IMR-90 (cell line): ENCODE data around the gene DPH3. TPM values are rescaled to one million over a fixed set of nuclear protein-coding genes. Genes with fewer than 3 reads are reported as not detected.

Experiments used
- ATAC-seq: fragments of 200-7000 bp; cut with Tn5 transposase; 2 replicates; pipeline ENCODE4 v1.9.1; 2020; ENCODE audit warnings: low read depth, mild to moderate bottlenecking, moderate library complexity
- BruUV-seq: library from RNA; stranded (reverse); fragments of 400-500 nt; replicated peaks from 2 replicates; lab custom pipeline; 2021; lab: Mats Ljungman, UMichigan
- CTCF ChIA-PET: fragments of 300-600 bp; formaldehyde crosslinking; extraction: SDS; loops from one replicate; lab custom pipeline; 2021; ENCODE audit warnings: antibody characterized with exemption; lab: Yijun Ruan, JAX
- POLR2A ChIA-PET: fragments of 300-600 bp; sonication (Branson Sonifier 250); formaldehyde crosslinking; loops from one replicate; lab custom pipeline; 2022; ENCODE audit warnings: antibody characterized with exemption; ENCODE audit not compliant: unreplicated experiment; lab: Charles Lee
- DNase-seq: peaks from one replicate; pipeline ENCODE4 v3.0.0; 2013
- H2AFZ ChIP-seq: replicated peaks from 2 replicates; pipeline ENCODE3; 2013; ENCODE audit warnings: low read length, mild to moderate bottlenecking; ENCODE audit not compliant: poor library complexity
- H2AK5ac ChIP-seq: 2 replicates; pipeline ENCODE4 v1.6.1; 2013; ENCODE audit warnings: low read depth, low read length, inconsistent platforms
- H2AK9ac ChIP-seq: replicated peaks from 2 replicates; pipeline ENCODE3; 2013; ENCODE audit warnings: mild to moderate bottlenecking, low read depth, low read length, moderate library complexity; ENCODE audit not compliant: poor library complexity
- H2BK120ac ChIP-seq: 2 replicates; pipeline ENCODE4 v1.6.1; 2013; ENCODE audit warnings: low read depth, low read length, inconsistent platforms
- H2BK15ac ChIP-seq: 3 replicates; pipeline ENCODE4 v1.6.1; 2013; ENCODE audit warnings: low read depth, low read length, inconsistent platforms
- H2BK20ac ChIP-seq: 2 replicates; pipeline ENCODE4 v1.6.1; 2013; ENCODE audit warnings: low read depth, mild to moderate bottlenecking, inconsistent platforms, low read length, moderate library complexity
- H2BK5ac ChIP-seq: 2 replicates; pipeline ENCODE4 v1.6.1; 2013; ENCODE audit warnings: mild to moderate bottlenecking, low read depth, low read length, inconsistent platforms; ENCODE audit not compliant: poor library complexity, severe bottlenecking
- H3K14ac ChIP-seq: replicated peaks from 2 replicates; pipeline ENCODE4 v1.6.1; 2013; ENCODE audit warnings: low read depth, low read length, inconsistent platforms
- H3K18ac ChIP-seq: 2 replicates; pipeline ENCODE4 v1.6.1; 2013; ENCODE audit warnings: low read depth, low read length, control low read depth
- H3K23ac ChIP-seq: 2 replicates; pipeline ENCODE4 v1.6.1; 2013; ENCODE audit warnings: low read depth, low read length, inconsistent platforms
- H3K27ac ChIP-seq: 2 replicates; pipeline ENCODE4 v1.5.1; 2013; ENCODE audit warnings: mild to moderate bottlenecking, control low read depth, low read length; ENCODE audit not compliant: insufficient read depth
- H3K27me3 ChIP-seq: 2 replicates; pipeline ENCODE4 v1.6.1; 2013; ENCODE audit warnings: low read length; ENCODE audit not compliant: control insufficient read depth, insufficient read depth
- H3K36me3 ChIP-seq: 2 replicates; pipeline ENCODE4 v1.6.1; 2013; ENCODE audit warnings: low read length, mixed read lengths; ENCODE audit not compliant: control insufficient read depth, insufficient read depth
- H3K4ac ChIP-seq: 2 replicates; pipeline ENCODE4 v1.6.1; 2013; ENCODE audit warnings: low read depth, low read length, inconsistent platforms
- H3K4me1 ChIP-seq: 2 replicates; pipeline ENCODE4 v1.6.1; 2013; ENCODE audit warnings: low read length, mixed read lengths; ENCODE audit not compliant: control insufficient read depth, insufficient read depth
- H3K4me2 ChIP-seq: 2 replicates; pipeline ENCODE4 v1.6.1; 2013; ENCODE audit warnings: low read depth, mild to moderate bottlenecking, control low read depth, low read length, moderate library complexity
- H3K4me3 ChIP-seq: 2 replicates; pipeline ENCODE4 v1.5.1; 2013; ENCODE audit warnings: low read depth, mild to moderate bottlenecking, control low read depth, low read length, moderate library complexity; ENCODE audit not compliant: insufficient read depth
- H3K56ac ChIP-seq: 2 replicates; pipeline ENCODE4 v1.6.1; 2013; ENCODE audit warnings: low read length, inconsistent platforms; ENCODE audit not compliant: insufficient read depth; ENCODE audit errors: extremely low read depth
- H3K79me1 ChIP-seq, 2 experiments: 2 replicates each; pipeline ENCODE4 v1.6.1; 2013; ENCODE audit warnings: low read length in 2 of 2, inconsistent platforms in 1 of 2, low read depth in 1 of 2
- H3K9ac ChIP-seq: 2 replicates; pipeline ENCODE4 v1.6.1; 2013; ENCODE audit warnings: low read depth, low read length, control low read depth
- H3K9me1 ChIP-seq: 2 replicates; pipeline ENCODE4 v1.6.1; 2013; ENCODE audit warnings: low read length, inconsistent platforms; ENCODE audit not compliant: insufficient read depth
- H3K9me3 ChIP-seq: 2 replicates; pipeline ENCODE4 v1.6.1; 2013; ENCODE audit warnings: low read length; ENCODE audit not compliant: control insufficient read depth, insufficient read depth
- H4K20me1 ChIP-seq: 2 replicates; pipeline ENCODE4 v1.6.1; 2013; ENCODE audit warnings: low read length, inconsistent platforms; ENCODE audit not compliant: insufficient read depth
- H4K5ac ChIP-seq: 2 replicates; pipeline ENCODE4 v1.6.1; 2013; ENCODE audit warnings: mild to moderate bottlenecking, low read depth, low read length, control low read depth
- H4K8ac ChIP-seq, 2 experiments: 2 replicates each; pipeline ENCODE4 v1.6.1; 2013; ENCODE audit warnings: low read depth in 2 of 2, low read length in 2 of 2, control low read depth in 1 of 2, inconsistent platforms in 1 of 2
- H4K91ac ChIP-seq: 2 replicates; pipeline ENCODE4 v1.6.1; 2013; ENCODE audit warnings: low read depth, low read length, inconsistent platforms; ENCODE audit not compliant: insufficient read depth
- CHD1 ChIP-seq: IDR thresholded peaks from 2 replicates; pipeline ENCODE4 v1.6.1; 2012; ENCODE audit warnings: low read depth, low read length, improper control_type of control experiment
- FOS ChIP-seq: fragments of 150-350 bp; IDR thresholded peaks from 2 replicates; pipeline ENCODE4 v1.6.1; 2016; ENCODE audit warnings: low read depth, low read length
- NFE2L2 ChIP-seq: fragments of 150-350 bp; IDR thresholded peaks from 2 replicates; pipeline ENCODE4 v1.6.1; 2016; ENCODE audit warnings: low read depth, mild to moderate bottlenecking, low read length
- RAD21 ChIP-seq: IDR thresholded peaks from 2 replicates; pipeline ENCODE4 v1.6.1; 2012; ENCODE audit warnings: low read length, improper control_type of control experiment
- RCOR1 ChIP-seq: IDR thresholded peaks from 2 replicates; pipeline ENCODE4 v1.6.1; 2012; ENCODE audit warnings: mild to moderate bottlenecking, low read length, improper control_type of control experiment; ENCODE audit not compliant: insufficient replicate concordance
- WGBS, 2 experiments: methylation state at CpG; one replicate each; pipeline versions ENCODE4 v1.1.5 to v1.1.7; 2013; ENCODE audit warnings: missing lambda C conversion rate in 2 of 2; ENCODE audit not compliant: insufficient read length in 1 of 2; ENCODE audit errors: extremely low coverage in 2 of 2; 5-methylcytosine and 5-hydroxymethylcytosine counted together
- dilution Hi-C: fragments of 300-500 bp; cut with HindIII; formaldehyde crosslinking; loops from one replicate; pipeline ENCODE4 v1.14.3; 2018; ENCODE audit warnings: low sequenced_read_pairs; ENCODE audit not compliant: unreplicated experiment
- in situ Hi-C: fragments of 300-500 bp; cut with MboI; formaldehyde crosslinking; loops from 3 replicates; pipeline ENCODE4 v1.14.3; 2019; ENCODE audit warnings: low sequenced_read_pairs, inconsistent platforms, mixed read lengths
- intact Hi-C: fragments of 100-400 bp; cut with micrococcal nuclease; formaldehyde crosslinking; loops from 2 replicates; pipeline ENCODE4 v1.10.0; 2022
- polyA plus RNA-seq, 3 experiments: library from polyadenylated mRNA; depleted of rRNA; stranded (reverse); fragments of >200 nt; gene quantifications; 2 replicates each; pipeline ENCODE4 v1.2.3, GENCODE V29; 2012; ENCODE audit warnings: low replicate concordance in 1 of 3
- total RNA-seq: library from RNA; depleted of rRNA; stranded (reverse); fragments of >200 nt; gene quantifications from 2 replicates; pipeline ENCODE4 v1.2.3, GENCODE V29; 2012
- TF ChIP-seq, protein P1 (sequence below): fragments of 150-350 bp; IDR thresholded peaks from 2 replicates; pipeline ENCODE4 v1.6.1; 2016; ENCODE audit warnings: low read depth, mild to moderate bottlenecking, low read length, moderate library complexity, borderline replicate concordance

The DPH3 gene
- total and polyA plus RNA-seq, 2 of the 4 experiments (the other 2 are of a cell fraction): 12.9 to 32.1 TPM

DNA sequence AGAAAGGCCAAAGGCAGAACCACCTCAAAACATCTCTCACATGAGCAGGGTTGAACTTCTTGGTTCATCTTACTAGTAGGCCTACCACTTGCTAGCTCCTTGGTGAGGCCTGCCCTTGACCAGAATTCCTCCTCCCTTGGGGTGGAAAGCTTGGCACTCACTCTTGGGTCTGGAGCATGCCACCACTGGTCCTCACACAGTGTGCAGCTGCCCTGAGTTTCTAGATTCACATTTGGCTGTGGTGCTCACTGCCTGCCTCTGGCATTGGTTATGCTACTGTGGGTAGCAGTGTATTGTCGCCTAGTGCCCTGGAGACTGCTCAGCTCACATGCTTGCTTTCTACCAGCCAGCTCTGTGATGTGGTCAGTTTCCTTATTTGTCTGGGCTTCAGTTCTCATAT, 23.9 kb upstream of the DPH3 start:
- intact Hi-C loops: no loop called here
- CTCF ChIA-PET: no interaction called here

More for the DNA sequence above, 23.9 kb upstream of the DPH3 start:
- Histone ChIP-seq H3K56ac (no peak overlapping the region), H2AK5ac (no peak overlapping the region), H2BK5ac (no peak overlapping the region), H4K20me1 (no peaks in the 10 kb centered on the region), H4K91ac (no peak overlapping the region), H2BK120ac (no peak overlapping the region), H3K4ac (no peak overlapping the region), H3K27me3 (no peaks in the 10 kb centered on the region), H2BK20ac (no peak overlapping the region), H3K4me2 (no peak overlapping the region), H2AFZ (no peak overlapping the region), H3K9ac (no peak overlapping the region), H3K4me1 (0 out of 2 replicates have a peak, but pooled peaks cover 2% of the 10 kb centered on the region), H3K18ac (no peak overlapping the region), H3K79me1 (no peaks in the 10 kb centered on the region), H3K9me3 (no peaks in the 10 kb centered on the region), H3K9me1 (no peaks in the 10 kb centered on the region), H3K27ac (no peak overlapping the region), H3K14ac (no peak overlapping the region), H3K4me3 (no peak overlapping the region), H4K8ac (no peak overlapping the region), H3K23ac (no peak overlapping the region), H2BK15ac (no peak overlapping the region), H4K5ac (no peak overlapping the region), H3K36me3 (no peaks in the 10 kb centered on the region; the same call in 1 of the 2 replicates), H2AK9ac (no peak overlapping the region)
- POLR2A ChIA-PET: no interaction called here
- in situ Hi-C loops (loop anchor here (5.0 to 25.0 kb wide), 4 partner anchors 264 to 949 kb away; partner anchors contain the start of gene PLCL2), dilution Hi-C loops (loop anchor here (25.0 kb wide), 1 partner anchor 249 kb away; no protein-coding TSS in a partner anchor)
- DNase-seq (no peak), ATAC-seq (no peak)
- TF ChIP-seq RCOR1 (no peak), NFE2L2 (no peak), RAD21 (no peak), FOS (no peak), CHD1 (no peak)
- TF ChIP-seq, protein P1, sequence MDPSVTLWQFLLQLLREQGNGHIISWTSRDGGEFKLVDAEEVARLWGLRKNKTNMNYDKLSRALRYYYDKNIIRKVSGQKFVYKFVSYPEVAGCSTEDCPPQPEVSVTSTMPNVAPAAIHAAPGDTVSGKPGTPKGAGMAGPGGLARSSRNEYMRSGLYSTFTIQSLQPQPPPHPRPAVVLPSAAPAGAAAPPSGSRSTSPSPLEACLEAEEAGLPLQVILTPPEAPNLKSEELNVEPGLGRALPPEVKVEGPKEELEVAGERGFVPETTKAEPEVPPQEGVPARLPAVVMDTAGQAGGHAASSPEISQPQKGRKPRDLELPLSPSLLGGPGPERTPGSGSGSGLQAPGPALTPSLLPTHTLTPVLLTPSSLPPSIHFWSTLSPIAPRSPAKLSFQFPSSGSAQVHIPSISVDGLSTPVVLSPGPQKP: no peak
- no TSS peak for BruUV-seq
- no CpG with 5 or more reads among the region's 1 CpG for WGBS, 2 experiments
